ENCODE data around the gene ZNF335. TPM values are rescaled to one million over a fixed set of nuclear protein-coding genes. Genes with fewer than 3 reads are reported as not detected.

Gene ZNF335
- total RNA-seq: 10 to 100 TPM; 10.5 to 22.5 (median 19.8) TPM

GRCh38 chr20:45971675-45972499, at the start of gene ZNF335:
Gene ZNF335 (minus strand): TSS chr20:45972203. CDS start chr20:45971410, 793 bp downstream.
- H3K27me3 ChIP-seq: no peaks in the 10 kb centered on the region
- peak; percentile 87 for DNase-seq
- TF ChIP-seq POLR2A (IDR thresholded peaks at IDR 0.05): peak in 3 of 4 donors; percentile 38 to 80 (median 73)
- TF ChIP-seq CTCF (IDR thresholded peaks at IDR 0.05): peak in 5 of 6 experiments; percentile 39 to 62 (median 43)
- peaks cover 18 to 54% (median 22%) of the 10 kb centered on the region in 3 donors for H3K4me1 ChIP-seq
- H3K36me3 ChIP-seq: peaks cover 14 to 28% (median 21%) of the 10 kb centered on the region in 3 donors
- no peaks in the 10 kb centered on the region for H3K9me3 ChIP-seq
- peak within 1 kb of the TSS; percentile 98 to 100 (median 98) for H3K27ac ChIP-seq
- 0% methylated on average over 18 to 29 of the region's 72 CpGs for WGBS, 2 donors
- intact Hi-C loops (cut with DNase I): no loop called here
- peak within 1 kb of the TSS; percentile 63 to 89 (median 78) for H3K4me3 ChIP-seq

GRCh38 chr20:46020555-46020954, 48.6 kb upstream of the ZNF335 start:
- Histone ChIP-seq H3K27me3 (peaks cover 0 to 99% (median 13%) of the 10 kb centered on the region in 4 donors), H3K36me3 (no peaks in the 10 kb centered on the region), H3K9me3 (no peaks in the 10 kb centered on the region), H3K27ac (no peak overlapping the region), H3K4me3 (no peak overlapping the region), H3K4me1 (peaks cover 14 to 21% (median 16%) of the 10 kb centered on the region in 3 donors)
- 76% methylated on average over 4 of the region's 4 CpGs for WGBS, 2 donors
- TF ChIP-seq POLR2A (IDR thresholded peaks at IDR 0.05): no peak
- no peak for TF ChIP-seq CTCF (IDR thresholded peaks at IDR 0.05)
- no peak for DNase-seq
- intact Hi-C loops (cut with DNase I): loop anchor here (10.0 kb wide), 1 partner anchor 154 kb away; no protein-coding TSS in a partner anchor

- Histone ChIP-seq H3K27ac (no peak overlapping the region), H3K9me3 (no peaks in the 10 kb centered on the region), H3K27me3 (peaks cover 0 to 98% (median 16%) of the 10 kb centered on the region in 4 donors), H3K4me3 (no peak overlapping the region), H3K4me1 (peaks cover 19 to 30% (median 22%) of the 10 kb centered on the region in 3 donors), H3K36me3 (no peaks in the 10 kb centered on the region)
- DNase-seq: no peak
- no peak for TF ChIP-seq CTCF (IDR thresholded peaks at IDR 0.05)
- TF ChIP-seq POLR2A (IDR thresholded peaks at IDR 0.05): no peak
- intact Hi-C loops (cut with DNase I): no loop called here
- WGBS, 2 donors: 54 to 65% methylated on average over 6 of the region's 6 CpGs
Measured at GRCh38 chr20:46018611-46019010, 46.6 kb upstream of the ZNF335 start.

- Histone ChIP-seq H3K27me3 (peaks cover 0 to 98% (median 15%) of the 10 kb centered on the region in 4 donors), H3K27ac (no peak overlapping the region), H3K9me3 (no peaks in the 10 kb centered on the region), H3K36me3 (no peaks in the 10 kb centered on the region), H3K4me1 (peaks cover 22 to 35% (median 25%) of the 10 kb centered on the region in 3 donors), H3K4me3 (no peak overlapping the region)
- TF ChIP-seq POLR2A (IDR thresholded peaks at IDR 0.05) (no peak), CTCF (IDR thresholded peaks at IDR 0.05) (no peak)
- WGBS, 2 donors: 54 to 56% methylated on average over 4 of the region's 4 CpGs
- intact Hi-C loops (cut with DNase I): no loop called here
- DNase-seq: no peak
Measured at GRCh38 chr20:46018112-46018511, 46.1 kb upstream of the ZNF335 start.

GRCh38 chr20:46017272-46017671, 45.3 kb upstream of the ZNF335 start:
- H3K9me3 ChIP-seq: no peaks in the 10 kb centered on the region
- no peak for DNase-seq
- intact Hi-C loops (cut with DNase I): no loop called here
- 51 to 73% methylated on average over 4 of the region's 4 CpGs for WGBS, 2 donors
- H3K27ac ChIP-seq: no peak overlapping the region
- H3K4me3 ChIP-seq: no peak overlapping the region
- TF ChIP-seq POLR2A (IDR thresholded peaks at IDR 0.05): no peak
- TF ChIP-seq CTCF (IDR thresholded peaks at IDR 0.05): no peak
- peaks cover 0 to 98% (median 16%) of the 10 kb centered on the region in 4 donors for H3K27me3 ChIP-seq
- peaks cover 17 to 30% (median 19%) of the 10 kb centered on the region in 3 donors for H3K4me1 ChIP-seq
- H3K36me3 ChIP-seq: no peaks in the 10 kb centered on the region
